Stimulated activated CD4-positive, alpha-beta T cell treated with anti-CD3 and anti-CD28 coated beads, Interleukin-12 subunit alpha, Interleukin-12 subunit beta, amount 100 ng/mL, for 48 hours (primary cell): Measurements from ENCODE around the gene XPR1.

ENCODE experiments used
- DNase-seq, 3 donors: peaks; one replicate each; pipeline ENCODE4 v3.0.0-alpha.2; 2020; ENCODE audit warnings: low read depth in 2 of 3, low spot score in 1 of 3

XPR1 gene

GRCh38 chr1:180912211-180912800 lies 280.5 kb downstream of the XPR1 start:
- no peak for DNase-seq

GRCh38 chr1:180912801-180913565 lies 281.2 kb downstream of the XPR1 start, which contains the start of gene KIAA1614:
Gene KIAA1614, plus strand, starts transcription at chr1:180912897. Its CDS starts 347 bp downstream, at chr1:180913244.
- DNase-seq, result no peak

DNA sequence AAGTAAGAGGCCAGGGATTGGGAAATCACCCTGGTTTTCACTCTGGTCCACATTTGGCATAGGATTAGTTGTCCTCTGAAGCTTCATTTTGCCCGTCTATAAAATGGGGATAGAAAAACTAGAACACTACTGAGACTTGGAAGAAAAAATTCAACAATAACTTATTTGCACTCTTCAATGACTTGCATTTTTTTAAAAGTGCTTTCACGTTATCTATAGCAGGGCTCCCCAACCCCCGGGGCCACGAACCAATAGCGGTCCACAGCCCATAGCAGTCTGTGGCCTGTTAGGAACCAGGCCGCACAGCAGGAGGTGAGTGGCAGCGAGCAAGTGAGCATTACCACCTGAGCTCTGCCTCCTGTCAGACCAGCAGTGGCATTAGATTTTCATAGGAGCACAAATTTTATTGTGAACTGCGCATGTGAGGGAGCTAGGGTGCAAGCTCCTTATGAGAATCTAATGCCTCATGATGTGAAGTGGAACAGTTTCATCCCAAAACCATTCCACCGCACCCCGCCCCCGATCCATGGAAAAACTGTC lies 283.7 kb downstream of the XPR1 start:
- no peak for DNase-seq

GRCh38 chr1:180916012-180916770 lies 284.4 kb downstream of the XPR1 start:
- no peak for DNase-seq

GRCh38 chr1:180916771-180917170 lies 284.9 kb downstream of the XPR1 start:
- DNase-seq, result no peak

DNA sequence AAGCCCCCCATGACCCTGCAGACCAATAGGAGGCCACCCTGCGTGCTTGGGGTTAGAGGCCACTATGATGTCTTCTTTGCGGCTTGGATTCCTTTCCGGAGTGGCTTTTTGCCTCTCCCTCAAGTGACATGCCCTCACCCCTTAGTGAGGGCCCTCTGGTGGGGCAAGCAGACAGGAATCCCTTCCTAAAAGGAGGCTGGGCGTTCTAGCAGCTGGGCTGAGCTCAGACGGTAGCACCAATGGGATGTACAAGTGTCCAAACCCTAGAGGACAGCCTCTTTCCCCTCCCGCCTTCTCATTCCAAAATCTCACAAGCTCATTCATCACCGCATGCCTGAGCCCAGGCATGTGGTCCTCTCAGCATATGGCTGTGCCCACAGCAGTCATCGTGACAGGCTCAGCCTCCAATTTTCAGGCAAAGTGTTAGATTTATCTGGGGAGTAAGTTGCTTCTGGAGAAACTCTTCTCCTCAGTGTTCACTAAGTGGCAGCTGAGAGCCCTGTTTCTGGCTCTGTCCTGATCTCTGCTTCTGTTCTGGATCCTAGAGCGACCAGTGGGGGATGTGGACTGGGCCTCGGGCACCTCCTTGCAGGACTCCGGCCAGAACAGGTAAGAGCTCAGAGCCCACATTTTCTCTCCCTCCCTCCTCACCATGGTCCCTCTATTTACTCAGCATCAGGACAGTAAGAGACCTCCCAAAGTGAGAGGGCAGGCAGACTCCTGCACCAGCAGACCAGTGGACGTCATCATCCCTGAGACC lies 285.7 kb downstream of the XPR1 start:
- DNase-seq, result no peak

DNA sequence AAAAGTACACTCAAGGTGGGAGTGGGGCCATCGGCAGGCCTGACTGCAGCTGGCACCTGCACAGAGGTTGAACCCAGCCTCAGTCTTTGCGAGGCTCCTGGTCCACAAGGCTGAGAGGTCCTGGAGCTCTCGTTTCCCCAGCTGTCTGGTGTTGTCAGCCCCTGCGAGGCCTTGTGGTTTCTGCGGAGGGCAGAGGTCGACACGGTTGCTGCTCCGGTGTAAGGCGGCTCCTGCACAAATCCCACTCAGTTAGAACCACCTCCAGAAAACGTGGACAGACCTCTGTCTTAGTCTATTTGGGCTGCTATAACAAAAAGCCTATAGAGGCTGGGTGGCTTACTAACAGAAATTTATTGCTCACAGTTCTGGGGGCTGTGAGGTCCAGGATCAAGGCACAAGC lies 286.7 kb downstream of the XPR1 start:
- DNase-seq, result no peak

DNA sequence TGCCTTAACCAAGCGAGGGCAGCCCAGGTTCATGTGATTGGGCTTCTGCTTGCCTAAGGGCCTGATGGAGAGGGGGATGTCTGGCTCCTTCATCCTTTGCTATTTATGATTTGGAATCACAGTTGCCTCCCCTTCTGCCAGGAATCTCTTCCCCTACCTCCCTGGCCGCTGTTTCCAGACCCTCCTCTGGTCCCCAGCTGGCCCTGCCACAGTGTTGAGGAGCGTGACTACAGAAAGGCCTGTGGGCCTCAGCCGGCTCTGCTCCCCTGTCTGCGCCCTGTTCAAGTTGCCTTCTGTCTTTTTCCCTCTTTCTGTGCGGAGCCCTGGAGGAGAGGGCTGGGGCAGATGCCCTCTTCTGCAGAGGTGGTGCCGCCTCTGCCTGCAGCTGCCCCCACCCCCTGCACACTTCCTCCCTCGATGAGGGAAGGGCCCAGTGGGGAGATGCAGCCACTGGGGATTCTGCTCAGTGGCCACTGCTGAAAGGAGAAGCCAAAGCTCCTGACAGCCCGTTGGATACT lies 287.4 kb downstream of the XPR1 start:
- DNase-seq, result no peak

- DNase-seq, result no peak
Observed at GRCh38 chr1:180920193-180920592, 288.4 kb downstream of the XPR1 start.

GRCh38 chr1:180920702-180921101 lies 288.9 kb downstream of the XPR1 start:
- no peak for DNase-seq

DNA sequence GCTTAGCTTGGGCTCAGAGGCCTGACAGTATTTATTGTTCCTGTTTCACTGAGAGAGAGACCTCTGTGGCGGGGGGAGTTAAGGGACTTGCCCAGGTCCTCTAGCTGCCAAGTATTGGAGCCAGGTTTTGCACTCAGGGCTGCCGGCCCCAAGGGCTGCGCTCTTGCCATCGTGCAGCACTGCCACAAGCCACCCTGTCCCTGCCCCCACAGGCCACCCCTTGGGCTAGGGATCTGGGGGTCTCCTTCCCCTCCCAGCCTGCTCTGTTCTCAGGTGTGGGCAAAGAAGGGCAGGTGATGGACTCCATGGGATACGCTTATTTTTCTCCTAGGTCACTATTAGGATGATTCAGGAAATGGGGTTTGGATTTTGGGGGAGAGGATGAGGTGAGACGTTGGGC lies 289.6 kb downstream of the XPR1 start:
- DNase-seq, result no peak

DNA sequence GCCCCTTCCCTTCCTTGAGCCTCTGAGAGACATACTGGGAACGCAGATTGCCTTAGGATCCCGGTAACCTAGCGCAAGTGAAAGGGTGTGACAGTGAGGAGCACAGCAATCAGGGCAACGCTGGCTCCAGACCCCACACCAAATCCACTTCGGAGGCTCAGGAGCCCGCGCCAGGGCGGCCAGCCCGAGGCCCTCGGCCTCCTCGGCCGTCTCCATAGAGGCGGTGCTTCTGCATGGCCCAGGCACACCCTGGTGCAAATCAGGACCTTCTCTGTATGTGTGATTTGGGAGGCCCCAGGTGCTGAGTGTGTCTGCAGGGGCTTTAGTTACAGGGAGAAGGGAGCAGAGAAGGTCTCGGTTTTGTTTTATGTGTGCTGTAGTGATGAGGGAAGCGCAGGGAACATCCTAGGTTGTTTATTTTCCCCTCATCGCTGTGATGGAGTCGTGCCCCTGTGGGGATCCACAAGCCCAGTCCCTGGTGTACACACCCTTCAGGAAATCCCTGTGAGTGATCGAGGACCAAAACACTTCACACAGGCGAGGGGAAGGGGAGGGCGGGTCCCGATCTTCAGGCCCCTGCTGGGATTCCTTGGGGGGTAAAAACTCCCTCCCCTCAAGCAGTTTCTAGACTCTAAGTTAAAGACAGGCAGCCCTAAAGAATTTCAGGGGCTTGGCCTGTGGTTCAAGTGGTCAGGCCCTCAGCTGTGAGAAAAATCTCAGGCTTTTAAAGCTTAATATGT lies 290.2 kb downstream of the XPR1 start:
- DNase-seq, result no peak

DNA sequence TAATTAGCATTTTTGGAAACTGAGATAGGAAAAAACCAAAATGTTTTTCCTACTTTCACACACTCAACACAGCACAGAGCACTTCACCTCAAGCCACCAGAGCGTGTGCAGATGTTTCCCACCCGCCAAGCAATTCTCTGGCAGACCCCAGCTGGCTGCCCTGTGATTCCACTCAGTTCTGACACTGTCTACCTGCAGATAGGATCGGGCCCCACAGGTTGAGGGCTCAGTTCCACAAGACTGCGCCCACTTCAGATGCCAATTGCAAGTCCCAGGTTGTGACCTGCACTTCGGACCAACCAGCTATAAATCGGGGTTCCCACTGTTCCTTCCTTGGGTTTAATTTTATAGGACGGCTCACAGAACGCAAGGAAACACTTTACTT lies 290.8 kb downstream of the XPR1 start:
- DNase-seq, result no peak

DNA sequence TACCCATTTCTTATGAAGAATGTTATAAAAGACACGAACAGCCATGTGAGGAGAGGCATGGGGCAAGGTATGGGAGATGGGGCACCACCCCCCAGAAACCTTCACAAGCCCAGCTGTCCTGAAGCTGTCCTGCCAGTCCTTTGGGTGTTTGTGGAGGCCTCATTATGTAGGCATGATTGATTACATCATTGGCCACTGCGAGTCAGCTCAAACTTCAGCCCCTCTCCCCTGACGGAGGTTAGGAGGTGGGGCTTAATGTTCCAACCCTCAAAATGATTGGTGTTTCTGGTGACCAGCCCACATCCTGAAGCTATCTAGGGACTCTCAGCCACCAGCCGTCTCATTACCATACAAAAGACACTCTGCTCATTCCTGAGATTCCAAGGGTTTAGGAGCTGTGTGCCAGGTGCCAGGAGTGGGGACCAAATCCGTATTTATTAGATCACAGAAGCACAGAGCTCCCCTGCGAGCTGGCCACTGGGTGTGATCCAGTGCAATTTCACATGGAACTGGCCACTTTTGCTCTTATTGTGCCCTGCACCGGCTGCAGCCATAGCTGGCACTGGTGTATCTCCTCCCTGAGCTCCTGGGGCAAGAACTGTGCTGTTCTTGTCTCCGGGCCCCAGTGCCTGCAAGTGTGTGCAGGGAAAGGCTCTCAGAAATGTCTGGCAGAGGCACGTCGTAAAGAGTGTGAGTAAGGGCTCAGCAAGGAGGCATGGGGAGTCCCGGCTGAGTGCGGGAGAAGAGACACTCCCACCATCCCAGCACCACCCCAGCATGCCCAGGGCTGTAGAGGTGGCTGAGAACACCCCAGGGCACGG lies 291.4 kb downstream of the XPR1 start:
- no peak for DNase-seq

DNA sequence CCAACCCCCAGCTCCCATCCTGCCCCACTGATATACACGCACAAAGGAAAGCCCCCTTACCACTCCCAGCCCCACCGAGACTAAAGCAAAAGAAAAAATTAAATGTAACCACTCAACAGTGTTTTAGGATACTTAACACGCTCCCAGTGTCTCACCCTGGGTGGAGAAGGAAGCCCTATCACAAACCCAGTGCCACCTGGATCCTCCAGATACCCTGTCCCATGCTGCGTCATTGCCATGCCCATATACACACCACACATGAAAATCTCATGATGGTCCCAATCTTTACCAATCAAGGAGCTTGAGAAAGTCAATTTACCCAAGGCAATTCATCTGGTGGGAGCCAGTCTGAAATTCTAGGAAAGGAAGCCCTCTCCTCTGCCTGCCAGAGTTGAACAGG lies 292.1 kb downstream of the XPR1 start:
- no peak for DNase-seq

DNA sequence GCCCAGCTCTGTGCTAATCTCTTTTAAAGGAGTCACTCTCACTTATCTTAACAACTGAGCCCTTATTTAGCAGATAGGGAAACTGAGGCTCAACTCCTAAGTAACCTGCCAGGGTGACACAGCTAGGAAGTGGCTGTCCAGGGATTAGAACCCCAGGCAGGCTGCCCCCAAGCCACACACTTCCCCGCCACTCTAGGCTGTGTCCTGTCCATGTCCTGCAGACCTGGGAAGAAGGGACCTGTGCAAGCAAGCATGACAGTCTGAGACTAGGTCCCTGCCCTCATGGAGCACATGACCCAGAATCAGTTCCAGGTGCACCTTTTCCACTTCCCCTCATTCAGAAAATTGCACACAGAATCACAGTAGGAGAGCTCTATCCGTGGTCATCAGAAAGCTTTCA lies 293.1 kb downstream of the XPR1 start:
- DNase-seq, result no peak

- no peak for DNase-seq
Observed at GRCh38 chr1:180925471-180926051, 293.7 kb downstream of the XPR1 start.

- DNase-seq, result no peak
Observed at GRCh38 chr1:180926164-180926981, 294.6 kb downstream of the XPR1 start.
